Endodermal cell (in vitro differentiated cells): Measurements from ENCODE around the gene CMIP. TPM values are rescaled to one million over a fixed set of nuclear protein-coding genes. Genes with fewer than 3 reads are reported as not detected.
A peak's percentile ranks its signal among the peaks of the same experiment; 100 is the strongest.

Experiments
- DNase-seq: peaks from one replicate; pipeline ENCODE4 v3.0.0-alpha.2; 2017
- H3K27ac ChIP-seq: 2 replicates; pipeline ENCODE4 v1.5.1; 2013; ENCODE audit warnings: mild to moderate bottlenecking, low read depth, low read length, moderate library complexity
- H3K27me3 ChIP-seq: 2 replicates; pipeline ENCODE4 v1.6.1; 2013; ENCODE audit warnings: mild to moderate bottlenecking, low read length, moderate library complexity; ENCODE audit not compliant: insufficient read depth, control insufficient read depth, poor library complexity, severe bottlenecking
- H3K36me3 ChIP-seq: 2 replicates; pipeline ENCODE4 v1.7.0; 2013; ENCODE audit warnings: mild to moderate bottlenecking, low read length, moderate library complexity; ENCODE audit not compliant: control insufficient read depth, insufficient read depth
- H3K4me1 ChIP-seq: one replicate; pipeline ENCODE4 v1.7.0; 2013; ENCODE audit warnings: low read length; ENCODE audit not compliant: control insufficient read depth, insufficient read depth
- H3K4me3 ChIP-seq: 2 replicates; pipeline ENCODE4 v1.5.1; 2013; ENCODE audit warnings: mild to moderate bottlenecking, low read length, moderate library complexity
- H3K9ac ChIP-seq: 2 replicates; pipeline ENCODE4 v1.6.1; 2013; ENCODE audit warnings: mild to moderate bottlenecking, low read length, moderate library complexity; ENCODE audit not compliant: poor library complexity, severe bottlenecking; ENCODE audit errors: extremely low read depth
- H3K9me3 ChIP-seq: 2 replicates; pipeline ENCODE4 v1.6.1; 2013; ENCODE audit warnings: mild to moderate bottlenecking, low read length, moderate library complexity; ENCODE audit not compliant: control insufficient read depth
- H3K27ac Mint-ChIP-seq: 2 replicates; pipeline ENCODE4 v1.8.0; 2020; ENCODE audit warnings: mixed read lengths
- H3K27me3 Mint-ChIP-seq: 2 replicates; pipeline ENCODE4 v1.8.0; 2021; ENCODE audit warnings: mild to moderate bottlenecking, mixed read lengths; ENCODE audit not compliant: insufficient read depth
- H3K36me3 Mint-ChIP-seq: 2 replicates; pipeline ENCODE4 v1.8.0; 2020; ENCODE audit warnings: low read depth, mixed read lengths
- H3K4me1 Mint-ChIP-seq: 2 replicates; pipeline ENCODE4 v1.8.0; 2020; ENCODE audit warnings: mixed read lengths
- H3K4me3 Mint-ChIP-seq: 2 replicates; pipeline ENCODE4 v1.8.0; 2020; ENCODE audit warnings: mild to moderate bottlenecking, moderate library complexity, mixed read lengths
- H3K9me3 Mint-ChIP-seq: 2 replicates; pipeline ENCODE4 v1.8.0; 2020; ENCODE audit warnings: mild to moderate bottlenecking, mixed read lengths
- CTCF ChIP-seq: fragments of 200-600 bp; sonication (generic); conservative IDR thresholded peaks from 2 replicates; pipeline ENCODE4 v1.5.0; 2021; ENCODE audit warnings: antibody characterized with exemption, mild to moderate bottlenecking
- WGBS, 2 experiments: methylation state at CpG; one replicate each; pipeline versions ENCODE4 v1.1.5 to v1.1.7; 2013; ENCODE audit warnings: missing lambda C conversion rate in 2 of 2, mixed read lengths in 1 of 2; ENCODE audit not compliant: insufficient coverage in 1 of 2, insufficient read length in 1 of 2; 5-methylcytosine and 5-hydroxymethylcytosine counted together
- total RNA-seq, 2 donors: library from RNA; stranded (reverse); fragmentation: NEBNext Ultra II Directional in 1 of 2; extraction: Animal tissue kit (Norgen Biotek cat#: 25700) in 1 of 2; gene quantifications; 2 replicates in 1 of 2; 3 replicates in 1 of 2; pipeline ENCODE4 v1.2.1, GENCODE V29; 2021

CMIP gene
- total RNA-seq, 2 donors from 2014 or later = 64.0 to 64.7 TPM

GRCh38 chr16:81445143-81445961 is 744 bp downstream of the CMIP start:
- H3K9me3 ChIP-seq = no peaks in the 10 kb centered on the region
- 0 to 1% methylated on average over 25 to 55 of the region's 62 CpGs for WGBS, 2 experiments
- no peaks in the 10 kb centered on the region for H3K36me3 ChIP-seq
- no peaks in the 10 kb centered on the region for H3K36me3 Mint-ChIP-seq
- peak overlapping the region; percentile 94 for H3K27ac Mint-ChIP-seq
- H3K27me3 ChIP-seq = peaks cover 19% of the 10 kb centered on the region
- H3K4me1 Mint-ChIP-seq = peaks cover 47% of the 10 kb centered on the region
- peaks cover 21% of the 10 kb centered on the region for H3K4me1 ChIP-seq
- peak; percentile 77 for DNase-seq
- H3K4me3 Mint-ChIP-seq = peak overlapping the region; percentile 84
- H3K4me3 ChIP-seq = peak overlapping the region; percentile 99
- H3K9me3 Mint-ChIP-seq = no peaks in the 10 kb centered on the region
- peak; percentile 44 for TF ChIP-seq CTCF
- peak overlapping the region; percentile 95 for H3K9ac ChIP-seq
- H3K27ac ChIP-seq = peak overlapping the region; percentile 69
- peaks cover 32% of the 10 kb centered on the region for H3K27me3 Mint-ChIP-seq

GRCh38 chr16:81445966-81446906 is 1.6 kb downstream of the CMIP start:
- H3K4me3 Mint-ChIP-seq = peak overlapping the region; percentile 84
- peak; percentile 68 for DNase-seq
- peaks cover 50% of the 10 kb centered on the region for H3K4me1 Mint-ChIP-seq
- H3K27me3 Mint-ChIP-seq = peaks cover 27% of the 10 kb centered on the region
- Histone ChIP-seq H3K9me3 (no peaks in the 10 kb centered on the region), H3K27me3 (peaks cover 18% of the 10 kb centered on the region), H3K4me1 (peaks cover 21% of the 10 kb centered on the region), H3K4me3 (peak overlapping the region; percentile 99), H3K36me3 (no peaks in the 10 kb centered on the region), H3K9ac (peak overlapping the region; percentile 95), H3K27ac (peak overlapping the region; percentile 69)
- H3K9me3 Mint-ChIP-seq = no peaks in the 10 kb centered on the region
- TF ChIP-seq CTCF = no peak
- H3K27ac Mint-ChIP-seq = peak overlapping the region; percentile 94
- H3K36me3 Mint-ChIP-seq = peaks cover 2% of the 10 kb centered on the region
- WGBS, 2 experiments = 8 to 12% methylated on average over 15 to 22 of the region's 23 CpGs

GRCh38 chr16:81446907-81447268 is 2.3 kb downstream of the CMIP start:
- no peak overlapping the region for H3K27ac ChIP-seq
- no peak for DNase-seq
- no peaks in the 10 kb centered on the region for H3K36me3 ChIP-seq
- H3K9ac ChIP-seq = peak overlapping the region; percentile 95
- H3K4me3 ChIP-seq = peak overlapping the region; percentile 99
- no peaks in the 10 kb centered on the region for H3K9me3 ChIP-seq
- peaks cover 2% of the 10 kb centered on the region for H3K36me3 Mint-ChIP-seq
- WGBS, 2 experiments = 8 to 15% methylated on average over 6 to 14 of the region's 14 CpGs
- H3K4me1 Mint-ChIP-seq = peaks cover 56% of the 10 kb centered on the region
- H3K4me3 Mint-ChIP-seq = peak overlapping the region; percentile 84
- peaks cover 26% of the 10 kb centered on the region for H3K4me1 ChIP-seq
- peaks cover 13% of the 10 kb centered on the region for H3K27me3 ChIP-seq
- TF ChIP-seq CTCF = no peak
- peak overlapping the region; percentile 94 for H3K27ac Mint-ChIP-seq
- H3K27me3 Mint-ChIP-seq = peaks cover 20% of the 10 kb centered on the region
- H3K9me3 Mint-ChIP-seq = no peaks in the 10 kb centered on the region
